ENCODE results near the gene MYRIP.
"Not testable (repeated sequence)": the region's sequence is repeated elsewhere in the genome, so short reads cannot be mapped to it uniquely, and the experiment has no call there.

Gene MYRIP

GRCh38 chr3:40258064-40258463, 448.7 kb downstream of the MYRIP start:
- in situ Hi-C loops (cut with MboI; ENCODE audit: low sequenced_read_pairs), result no loop called here

- in situ Hi-C loops (cut with MboI; ENCODE audit: low sequenced_read_pairs), result no loop called here
Measured at GRCh38 chr3:40258555-40258954, 449.1 kb downstream of the MYRIP start.

DNA sequence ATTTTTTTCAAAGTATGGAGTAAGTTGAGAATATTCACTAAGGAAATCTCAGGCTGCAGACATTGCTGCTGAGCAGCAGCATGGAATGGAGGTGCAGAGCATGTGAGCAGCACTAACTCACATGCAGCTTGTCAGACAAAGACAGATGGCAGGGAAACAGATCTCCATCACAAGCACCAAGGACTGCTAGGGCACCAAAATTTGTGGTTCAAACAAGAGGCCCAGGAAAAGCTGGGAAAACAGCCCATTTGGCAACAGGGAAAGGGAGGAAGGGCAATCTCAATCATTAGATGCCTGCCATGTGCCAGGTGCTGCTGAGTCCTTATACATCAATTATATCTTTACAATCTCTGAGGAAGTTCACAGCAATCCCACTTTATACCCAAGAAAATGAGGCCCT, 452.9 kb downstream of the MYRIP start:
- in situ Hi-C loops (cut with MboI; ENCODE audit: low sequenced_read_pairs), result no loop called here

DNA sequence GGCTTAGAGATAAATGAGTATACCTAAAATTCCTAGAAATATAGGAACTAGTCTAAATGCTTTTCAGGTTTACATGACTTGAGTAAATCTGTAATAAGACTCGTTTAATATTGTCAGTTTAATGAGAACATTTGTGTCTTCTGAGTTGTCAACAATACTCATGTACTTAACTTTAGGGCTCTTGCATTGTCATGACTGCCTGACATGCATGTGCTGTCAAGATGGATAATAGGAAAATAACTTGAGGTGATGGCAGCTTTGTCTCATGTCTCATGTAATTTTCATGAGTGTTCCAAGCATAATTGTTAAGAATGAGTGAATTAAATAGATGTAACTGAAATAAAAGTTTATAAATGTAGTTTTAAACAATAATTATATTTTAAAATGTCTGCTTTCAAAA, 455.0 kb downstream of the MYRIP start:
- in situ Hi-C loops (cut with MboI; ENCODE audit: low sequenced_read_pairs), result no loop called here

DNA sequence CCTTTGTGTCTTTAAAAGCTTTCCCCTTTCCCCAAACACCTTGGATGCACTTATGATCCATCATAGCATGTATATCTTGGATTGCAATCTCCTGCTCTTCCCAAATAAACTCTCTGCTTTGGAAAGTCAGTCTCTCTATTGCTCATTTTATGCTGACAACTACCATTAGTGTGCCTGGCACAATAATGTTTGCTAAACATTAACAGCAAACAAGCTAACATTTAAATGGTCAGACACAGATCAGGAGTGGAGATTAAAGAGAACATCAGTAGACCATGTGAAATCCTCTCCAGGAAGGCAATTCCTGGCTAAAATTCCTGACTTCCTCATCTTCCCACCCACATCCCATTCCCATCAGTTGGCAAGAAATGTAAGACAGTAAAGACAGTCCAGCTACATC, 455.8 kb downstream of the MYRIP start:
- in situ Hi-C loops (cut with MboI; ENCODE audit: low sequenced_read_pairs), result no loop called here

GRCh38 chr3:40267937-40268724, 458.7 kb downstream of the MYRIP start:
- in situ Hi-C loops (cut with MboI; ENCODE audit: low sequenced_read_pairs), result no loop called here

- in situ Hi-C loops (cut with MboI; ENCODE audit: low sequenced_read_pairs), result no loop called here
Measured at GRCh38 chr3:40268802-40269524, 459.6 kb downstream of the MYRIP start.

- in situ Hi-C loops (cut with MboI; ENCODE audit: low sequenced_read_pairs), result no loop called here
Measured at GRCh38 chr3:40278791-40279190, 469.4 kb downstream of the MYRIP start.

GRCh38 chr3:40281995-40282394, 472.6 kb downstream of the MYRIP start:
- in situ Hi-C loops (cut with MboI; ENCODE audit: low sequenced_read_pairs), result no loop called here

DNA sequence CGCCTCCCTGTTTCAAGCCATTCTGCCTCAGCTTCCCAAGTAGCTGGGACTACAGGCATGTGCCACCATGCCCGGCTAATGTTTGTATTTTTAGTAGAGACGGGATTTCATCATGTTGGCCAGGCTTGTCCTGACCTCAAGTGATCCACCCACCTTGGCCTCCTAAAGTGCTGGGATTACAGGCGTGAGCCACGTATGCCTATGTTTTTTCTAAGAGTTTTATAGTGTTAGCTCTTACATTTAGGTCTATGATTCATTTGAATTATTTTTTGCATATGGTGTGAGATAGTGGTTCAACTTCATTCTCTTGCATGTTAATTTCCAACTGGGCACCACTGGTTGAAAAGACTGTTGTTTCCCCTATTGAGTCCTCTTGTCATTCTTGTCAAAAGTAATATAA, 473.6 kb downstream of the MYRIP start:
- in situ Hi-C loops (cut with MboI; ENCODE audit: low sequenced_read_pairs), result not testable (repeated sequence)

GRCh38 chr3:40287248-40287647, 477.8 kb downstream of the MYRIP start:
- in situ Hi-C loops (cut with MboI; ENCODE audit: low sequenced_read_pairs), result no loop called here

DNA sequence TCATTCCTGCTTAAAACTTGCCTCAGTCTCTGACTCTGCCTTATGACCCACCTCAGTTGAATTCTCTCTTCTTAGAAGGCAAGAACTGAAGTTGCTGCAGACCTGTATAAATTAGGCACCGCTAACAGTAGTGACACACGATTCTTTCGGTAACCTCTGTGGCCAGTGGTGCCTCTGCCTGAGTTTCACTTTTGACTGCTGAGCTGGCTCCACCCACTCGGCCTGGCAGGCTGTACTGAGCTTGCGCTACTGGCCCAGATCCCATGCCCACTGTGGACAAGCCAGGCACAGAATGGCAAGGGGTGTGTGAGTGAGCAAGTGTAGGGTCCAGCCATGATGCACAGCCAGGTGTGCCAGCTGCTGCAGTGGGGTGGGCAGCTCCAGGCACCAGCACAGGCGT, 481.0 kb downstream of the MYRIP start:
- in situ Hi-C loops (cut with MboI; ENCODE audit: low sequenced_read_pairs), result no loop called here

- in situ Hi-C loops (cut with MboI; ENCODE audit: low sequenced_read_pairs), result no loop called here
Measured at GRCh38 chr3:40291471-40291870, 482.1 kb downstream of the MYRIP start.

DNA sequence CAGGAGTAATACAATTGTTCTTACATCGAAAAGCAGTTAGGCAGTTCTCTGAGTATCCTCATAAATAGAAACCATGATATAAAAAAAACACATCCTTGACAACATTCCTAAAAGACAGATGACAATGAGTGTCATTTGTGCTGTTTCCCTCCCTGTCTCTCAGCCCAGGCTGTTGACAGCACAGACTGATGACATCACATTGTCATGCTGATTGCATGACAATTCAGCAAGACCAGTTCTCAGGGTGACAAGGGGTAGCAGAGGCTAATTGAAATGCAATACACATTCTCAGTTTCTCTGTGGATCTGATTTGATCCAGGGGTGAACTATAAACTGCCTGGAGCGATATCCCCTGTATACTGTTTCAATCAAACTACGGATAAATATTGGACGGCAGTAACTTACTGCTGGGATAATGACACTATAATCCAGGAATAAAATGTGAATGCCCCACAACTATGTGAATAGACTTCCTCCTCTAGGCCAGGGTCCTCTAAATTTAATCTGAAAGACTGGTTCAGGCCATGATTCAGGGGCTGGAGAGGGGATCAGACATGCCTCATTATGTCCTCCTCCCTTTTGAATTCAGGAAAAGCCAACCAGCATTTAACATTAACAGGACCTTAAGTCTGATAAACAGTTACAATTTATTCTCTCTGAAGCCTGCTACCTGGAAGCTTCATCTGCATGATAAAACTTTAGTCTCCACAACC, 483.4 kb downstream of the MYRIP start:
- in situ Hi-C loops (cut with MboI; ENCODE audit: low sequenced_read_pairs), result no loop called here

DNA sequence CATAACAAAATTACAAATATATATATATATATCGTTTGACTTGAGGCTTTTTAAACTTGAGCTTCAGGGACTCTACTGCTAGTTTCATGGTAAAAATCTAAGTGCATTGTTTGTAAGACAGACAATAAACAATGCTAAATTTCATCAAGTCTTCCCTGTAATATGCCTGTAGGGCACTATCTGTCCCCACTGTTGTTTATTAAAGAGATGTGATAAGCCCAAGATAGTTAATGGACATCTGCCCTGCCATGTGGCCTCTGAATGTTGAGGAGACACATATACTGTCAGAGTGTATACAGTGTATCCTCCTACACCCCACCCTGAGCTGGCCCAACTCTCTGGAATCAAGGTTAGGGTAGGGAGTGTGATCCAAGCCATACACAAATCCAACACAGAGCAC, 485.0 kb downstream of the MYRIP start:
- in situ Hi-C loops (cut with MboI; ENCODE audit: low sequenced_read_pairs), result no loop called here

GRCh38 chr3:40298075-40298474, 488.7 kb downstream of the MYRIP start:
- in situ Hi-C loops (cut with MboI; ENCODE audit: low sequenced_read_pairs), result no loop called here

GRCh38 chr3:40299130-40299720, 489.8 kb downstream of the MYRIP start:
- in situ Hi-C loops (cut with MboI; ENCODE audit: low sequenced_read_pairs), result no loop called here

GRCh38 chr3:40299721-40300335, 490.4 kb downstream of the MYRIP start:
- in situ Hi-C loops (cut with MboI; ENCODE audit: low sequenced_read_pairs), result loop anchor here (25.0 kb wide), 1 partner anchor 113 kb away; no protein-coding TSS in a partner anchor

- in situ Hi-C loops (cut with MboI; ENCODE audit: low sequenced_read_pairs), result loop anchor here (25.0 kb wide), 1 partner anchor 115 kb away; no protein-coding TSS in a partner anchor
Measured at GRCh38 chr3:40302784-40303183, 493.4 kb downstream of the MYRIP start.

DNA sequence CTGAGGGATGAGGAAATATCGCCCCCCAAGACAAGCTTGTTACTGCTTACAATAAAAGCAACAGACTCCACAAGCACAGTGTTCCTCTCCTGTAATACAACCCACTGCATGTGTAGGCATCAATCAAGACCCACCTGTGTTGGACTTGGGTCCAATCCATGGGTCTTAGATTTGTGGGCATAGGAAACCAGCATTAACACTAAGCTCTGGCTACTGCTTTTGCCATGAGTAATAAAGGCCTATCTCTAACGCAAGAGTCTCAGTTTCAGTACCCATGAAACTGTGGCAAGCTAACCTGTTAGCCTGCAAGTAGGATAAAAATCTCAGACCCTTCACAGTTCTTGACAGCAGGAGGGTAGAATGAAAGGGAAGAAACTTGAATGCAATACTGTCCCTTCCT, 494.9 kb downstream of the MYRIP start:
- in situ Hi-C loops (cut with MboI; ENCODE audit: low sequenced_read_pairs), result loop anchor here (25.0 kb wide), 1 partner anchor 117 kb away; no protein-coding TSS in a partner anchor

DNA sequence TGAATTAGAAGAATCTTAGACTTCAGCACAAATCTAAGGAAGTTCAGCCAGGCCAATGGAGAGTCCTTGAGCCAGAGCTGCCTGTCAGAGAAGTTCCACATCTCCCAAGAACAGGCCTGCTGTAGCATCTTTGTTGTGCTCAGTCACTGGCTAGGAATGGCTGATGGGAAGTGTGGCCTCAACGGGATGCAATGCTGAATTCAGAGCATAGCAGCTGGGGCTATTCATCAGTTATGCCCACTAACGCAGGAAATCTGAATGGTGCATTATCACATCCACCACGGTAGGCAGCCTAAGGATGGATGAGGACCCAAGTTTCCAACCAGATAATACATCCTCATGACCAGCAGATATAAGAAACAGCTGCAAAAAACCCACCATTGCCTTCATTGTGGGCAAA, 496.9 kb downstream of the MYRIP start:
- in situ Hi-C loops (cut with MboI; ENCODE audit: low sequenced_read_pairs), result loop anchor here (25.0 kb wide), 1 partner anchor 119 kb away; no protein-coding TSS in a partner anchor
